Tibial nerve (tissue), 4 donors: ENCODE measurements around the gene OR1K1.

ENCODE experiments used
- EP300 ChIP-seq, 2 donors: sonication (generic); formaldehyde crosslinking; IDR thresholded peaks; one replicate each; pipeline ENCODE4 v1.6.1; 2017; ENCODE audit warnings: antibody characterized with exemption in 2 of 2, mild to moderate bottlenecking in 1 of 2
- POLR2A ChIP-seq, 2 donors: fragments of 450-650 bp; IDR thresholded peaks; one replicate each; pipeline ENCODE4 v1.6.1; 2017; ENCODE audit warnings: antibody characterized with exemption in 2 of 2, mild to moderate bottlenecking in 2 of 2, moderate library complexity in 2 of 2
- TF ChIP-seq, protein P1 (sequence below), 5 experiments: fragments of 200-600 bp in 3 of 5; fragments of 450-650 bp in 2 of 5; sonication (generic) in 3 of 5; IDR thresholded peaks; one replicate each; pipeline ENCODE4 v1.5.1; 2016 to 2019; ENCODE audit warnings: antibody characterized with exemption in 5 of 5, mild to moderate bottlenecking in 3 of 5, moderate library complexity in 2 of 5

DNA sequence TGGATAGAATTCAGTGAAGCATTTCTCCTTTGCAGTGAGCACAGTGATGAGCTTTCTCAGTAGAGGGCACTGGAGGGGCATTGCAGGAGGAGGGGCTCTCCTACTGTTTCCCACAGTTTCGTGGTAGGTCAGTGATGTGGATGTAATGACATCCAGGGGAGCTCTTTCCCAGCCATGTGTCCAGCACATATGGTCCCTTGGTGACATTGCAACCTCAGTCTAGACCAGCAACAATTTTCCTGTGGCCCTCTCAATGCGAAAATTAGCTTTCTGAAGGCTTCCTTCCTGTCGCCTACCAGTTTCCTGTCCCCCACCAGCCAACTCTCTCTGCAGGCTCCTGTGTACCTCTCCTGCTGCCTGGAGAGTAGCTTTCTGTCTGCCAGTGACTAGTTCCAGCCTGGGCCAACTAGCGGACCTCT lies 35.4 kb downstream of the OR1K1 start:
- TF ChIP-seq, protein P1, sequence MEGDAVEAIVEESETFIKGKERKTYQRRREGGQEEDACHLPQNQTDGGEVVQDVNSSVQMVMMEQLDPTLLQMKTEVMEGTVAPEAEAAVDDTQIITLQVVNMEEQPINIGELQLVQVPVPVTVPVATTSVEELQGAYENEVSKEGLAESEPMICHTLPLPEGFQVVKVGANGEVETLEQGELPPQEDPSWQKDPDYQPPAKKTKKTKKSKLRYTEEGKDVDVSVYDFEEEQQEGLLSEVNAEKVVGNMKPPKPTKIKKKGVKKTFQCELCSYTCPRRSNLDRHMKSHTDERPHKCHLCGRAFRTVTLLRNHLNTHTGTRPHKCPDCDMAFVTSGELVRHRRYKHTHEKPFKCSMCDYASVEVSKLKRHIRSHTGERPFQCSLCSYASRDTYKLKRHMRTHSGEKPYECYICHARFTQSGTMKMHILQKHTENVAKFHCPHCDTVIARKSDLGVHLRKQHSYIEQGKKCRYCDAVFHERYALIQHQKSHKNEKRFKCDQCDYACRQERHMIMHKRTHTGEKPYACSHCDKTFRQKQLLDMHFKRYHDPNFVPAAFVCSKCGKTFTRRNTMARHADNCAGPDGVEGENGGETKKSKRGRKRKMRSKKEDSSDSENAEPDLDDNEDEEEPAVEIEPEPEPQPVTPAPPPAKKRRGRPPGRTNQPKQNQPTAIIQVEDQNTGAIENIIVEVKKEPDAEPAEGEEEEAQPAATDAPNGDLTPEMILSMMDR (IDR thresholded peaks at IDR 0.05): no peak
- TF ChIP-seq POLR2A (IDR thresholded peaks at IDR 0.05) (no peak), EP300 (IDR thresholded peaks at IDR 0.05) (no peak)
